Upper lobe of right lung (tissue), 1 donor: ENCODE measurements around the gene TBCEL. TPM values are rescaled to one million over a fixed set of nuclear protein-coding genes. Genes with fewer than 3 reads are reported as not detected.

Experiments
- ATAC-seq: fragments of 200-7000 bp; cut with Tn5 transposase; one replicate; pipeline ENCODE4 v1.9.1; 2020; ENCODE audit warnings: mild to moderate bottlenecking, moderate library complexity
- DNase-seq: peaks from one replicate; pipeline ENCODE4 v3.0.0-alpha.2; 2020
- H3K27ac ChIP-seq: fragments of 200-600 bp; one replicate; pipeline ENCODE4 v1.8.0; 2022
- H3K27me3 ChIP-seq: fragments of 200-600 bp; one replicate; pipeline ENCODE4 v1.8.0; 2022; ENCODE audit warnings: mild to moderate bottlenecking
- H3K36me3 ChIP-seq: fragments of 200-600 bp; one replicate; pipeline ENCODE4 v1.8.0; 2022
- H3K4me1 ChIP-seq: fragments of 200-600 bp; one replicate; pipeline ENCODE4 v1.8.0; 2022
- H3K4me3 ChIP-seq: fragments of 200-600 bp; one replicate; pipeline ENCODE4 v1.8.0; 2022; ENCODE audit warnings: mild to moderate bottlenecking
- H3K9me3 ChIP-seq: fragments of 200-600 bp; one replicate; pipeline ENCODE4 v1.8.0; 2022
- intact Hi-C: fragments of 100-400 bp; cut with DNase I; formaldehyde crosslinking; loops from one replicate; pipeline ENCODE4 v1.11.0; 2022
- total RNA-seq: library from RNA; stranded (reverse); fragmentation: NEBNext Ultra II Directional; extraction: Animal tissue kit (Norgen Biotek cat#: 25700); gene quantifications from one replicate; pipeline ENCODE4 v1.2.1, GENCODE V29; 2021
- TF ChIP-seq, protein P1 (sequence below): fragments of 200-600 bp; IDR thresholded peaks from one replicate; pipeline ENCODE4 v1.8.0; 2022; ENCODE audit warnings: antibody characterized with exemption
- donor health status: DM: no; HTN: yes; CAD: no; lungs with severe emphysema.

Gene TBCEL
- total RNA-seq, 1 donor from 2014 or later: 41.1 TPM

DNA sequence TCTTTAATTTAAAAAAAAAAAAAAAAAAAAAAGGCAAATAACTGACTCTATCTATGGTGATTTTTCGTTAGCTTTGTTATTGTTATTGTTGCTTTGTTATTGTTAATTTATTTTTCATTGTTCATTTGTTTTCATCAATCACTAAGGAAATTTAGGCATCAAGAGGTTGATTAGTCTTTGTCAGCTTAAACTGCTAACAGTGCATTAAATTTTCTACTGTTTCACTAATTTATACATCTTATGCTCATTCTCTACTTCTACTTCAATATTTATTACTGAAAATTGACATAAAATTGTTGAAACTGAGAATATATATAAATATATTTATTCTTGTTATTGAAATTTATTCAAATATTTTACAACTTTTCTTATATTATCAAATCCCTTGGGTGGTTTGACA lies 24.0 kb downstream of the TBCEL start:
- ATAC-seq: no peak
- peaks cover 47% of the 10 kb centered on the region for H3K36me3 ChIP-seq

DNA sequence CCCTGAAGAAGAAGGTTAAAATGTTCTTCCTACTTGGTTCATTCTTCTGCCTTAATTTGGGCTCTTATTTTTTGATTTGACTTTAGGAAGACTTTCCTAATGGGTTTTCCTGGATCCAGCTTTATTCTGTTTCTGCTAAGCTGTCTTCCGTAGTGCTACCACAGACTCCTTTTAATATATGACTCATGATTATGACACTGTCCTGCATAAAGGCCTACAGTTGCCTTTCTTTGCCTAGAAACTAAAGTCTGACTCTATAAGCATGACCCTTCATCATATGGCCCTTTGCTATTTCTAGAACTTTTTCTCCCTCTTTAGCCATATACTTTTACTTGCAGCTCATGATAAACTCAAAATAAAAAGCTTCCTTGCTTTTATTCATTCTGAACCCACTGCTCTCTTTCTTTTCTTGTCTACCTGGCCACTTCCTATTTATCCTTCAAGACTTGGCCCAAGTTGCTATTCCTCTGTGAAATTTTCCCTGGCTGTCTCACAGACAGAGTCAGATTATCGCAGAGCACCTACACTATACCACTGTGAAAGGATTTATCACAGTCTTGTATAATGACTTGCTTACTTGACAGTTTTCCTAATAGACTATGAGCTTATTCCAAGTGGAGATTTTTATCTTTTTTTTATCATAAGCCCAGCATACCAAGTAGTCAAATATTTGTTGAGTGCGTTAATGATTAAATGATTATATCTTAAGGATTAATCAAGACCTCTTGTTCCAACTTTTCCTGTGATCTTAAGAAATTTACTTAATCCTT lies 24.7 kb downstream of the TBCEL start:
- Histone ChIP-seq H3K4me3 (no peak overlapping the region), H3K27ac (no peak overlapping the region), H3K36me3 (peaks cover 54% of the 10 kb centered on the region), H3K4me1 (no peaks in the 10 kb centered on the region), H3K9me3 (no peaks in the 10 kb centered on the region), H3K27me3 (no peaks in the 10 kb centered on the region)
- intact Hi-C loops: no loop called here
- TF ChIP-seq, protein P1, sequence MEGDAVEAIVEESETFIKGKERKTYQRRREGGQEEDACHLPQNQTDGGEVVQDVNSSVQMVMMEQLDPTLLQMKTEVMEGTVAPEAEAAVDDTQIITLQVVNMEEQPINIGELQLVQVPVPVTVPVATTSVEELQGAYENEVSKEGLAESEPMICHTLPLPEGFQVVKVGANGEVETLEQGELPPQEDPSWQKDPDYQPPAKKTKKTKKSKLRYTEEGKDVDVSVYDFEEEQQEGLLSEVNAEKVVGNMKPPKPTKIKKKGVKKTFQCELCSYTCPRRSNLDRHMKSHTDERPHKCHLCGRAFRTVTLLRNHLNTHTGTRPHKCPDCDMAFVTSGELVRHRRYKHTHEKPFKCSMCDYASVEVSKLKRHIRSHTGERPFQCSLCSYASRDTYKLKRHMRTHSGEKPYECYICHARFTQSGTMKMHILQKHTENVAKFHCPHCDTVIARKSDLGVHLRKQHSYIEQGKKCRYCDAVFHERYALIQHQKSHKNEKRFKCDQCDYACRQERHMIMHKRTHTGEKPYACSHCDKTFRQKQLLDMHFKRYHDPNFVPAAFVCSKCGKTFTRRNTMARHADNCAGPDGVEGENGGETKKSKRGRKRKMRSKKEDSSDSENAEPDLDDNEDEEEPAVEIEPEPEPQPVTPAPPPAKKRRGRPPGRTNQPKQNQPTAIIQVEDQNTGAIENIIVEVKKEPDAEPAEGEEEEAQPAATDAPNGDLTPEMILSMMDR: no peak
- ATAC-seq (peak; percentile 46), DNase-seq (no peak)

More for the DNA sequence above, 24.0 kb downstream of the TBCEL start:
- Histone ChIP-seq H3K27ac (no peak overlapping the region), H3K4me3 (no peak overlapping the region), H3K27me3 (no peaks in the 10 kb centered on the region), H3K4me1 (no peaks in the 10 kb centered on the region), H3K9me3 (no peaks in the 10 kb centered on the region)
- DNase-seq: no peak
- TF ChIP-seq, protein P1: no peak
- intact Hi-C loops: no loop called here

DNA sequence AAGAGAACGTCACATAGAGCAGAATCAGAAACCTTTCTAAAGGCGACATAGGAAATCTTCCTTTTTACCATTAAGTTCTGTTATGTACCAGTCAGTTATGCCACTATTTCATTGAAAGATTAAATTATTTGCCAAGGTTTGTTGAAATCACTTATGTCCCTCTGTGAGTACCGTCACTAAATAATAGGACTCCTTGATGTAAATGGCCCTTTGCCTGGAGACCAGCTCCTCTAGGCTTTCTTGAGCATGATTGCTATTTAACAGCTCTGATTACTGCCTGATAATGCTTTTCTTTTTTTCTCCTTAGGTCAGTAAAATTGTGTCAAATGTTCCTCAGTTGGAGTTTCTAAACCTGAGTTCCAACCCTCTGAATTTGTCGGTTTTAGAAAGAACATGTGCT lies 29.3 kb downstream of the TBCEL start:
- H3K4me1 ChIP-seq: no peaks in the 10 kb centered on the region
- H3K27me3 ChIP-seq: no peaks in the 10 kb centered on the region
- intact Hi-C loops: no loop called here
- H3K36me3 ChIP-seq: peaks cover 69% of the 10 kb centered on the region
- ATAC-seq (no peak), DNase-seq (no peak)
- H3K9me3 ChIP-seq: no peaks in the 10 kb centered on the region
- H3K27ac ChIP-seq: no peak overlapping the region
- TF ChIP-seq, protein P1: no peak
- no peak overlapping the region for H3K4me3 ChIP-seq

DNA sequence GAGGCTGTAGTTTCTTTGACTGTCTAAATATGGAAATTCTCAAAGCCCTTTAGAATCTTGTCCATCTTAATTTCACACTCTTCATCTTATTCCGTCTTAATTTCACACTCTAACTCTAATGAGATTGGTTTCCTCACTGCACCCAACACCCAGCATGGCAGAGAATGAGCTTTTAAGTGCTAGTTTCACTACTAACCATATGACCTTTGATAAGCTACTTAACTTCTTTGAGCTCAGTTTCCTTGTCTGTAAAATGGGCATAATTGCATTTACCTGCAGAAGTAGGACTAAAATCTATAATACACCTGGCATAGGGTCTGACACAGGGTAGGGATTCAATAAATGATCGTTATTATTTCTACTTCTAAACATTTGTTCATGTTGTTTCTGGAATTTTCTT lies 30.4 kb downstream of the TBCEL start:
- DNase-seq: no peak
- H3K36me3 ChIP-seq: peaks cover 70% of the 10 kb centered on the region
- intact Hi-C loops: no loop called here
- TF ChIP-seq, protein P1: no peak
- no peak overlapping the region for H3K4me3 ChIP-seq
- H3K27me3 ChIP-seq: no peaks in the 10 kb centered on the region
- no peak for ATAC-seq
- H3K27ac ChIP-seq: no peak overlapping the region
- no peaks in the 10 kb centered on the region for H3K9me3 ChIP-seq
- no peaks in the 10 kb centered on the region for H3K4me1 ChIP-seq

DNA sequence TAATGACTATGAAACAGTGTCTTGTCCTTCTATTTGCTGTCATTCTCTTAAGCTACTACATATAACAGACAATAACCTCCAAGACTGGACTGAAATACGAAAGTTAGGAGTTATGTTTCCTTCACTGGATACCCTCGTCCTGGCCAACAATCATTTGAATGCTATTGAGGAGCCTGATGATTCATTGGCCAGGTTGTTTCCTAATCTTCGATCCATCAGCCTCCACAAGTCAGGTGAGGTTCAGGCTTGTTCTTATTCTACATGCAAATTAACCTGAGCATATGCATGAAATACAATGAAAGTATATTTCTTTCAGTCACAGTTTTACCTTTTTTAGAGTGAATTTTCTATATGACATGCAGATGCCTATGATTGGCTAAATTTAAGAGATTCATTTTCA lies 31.2 kb downstream of the TBCEL start:
- H3K4me3 ChIP-seq: no peak overlapping the region
- no peak overlapping the region for H3K27ac ChIP-seq
- DNase-seq: no peak
- no peaks in the 10 kb centered on the region for H3K27me3 ChIP-seq
- no peaks in the 10 kb centered on the region for H3K4me1 ChIP-seq
- peaks cover 67% of the 10 kb centered on the region for H3K36me3 ChIP-seq
- TF ChIP-seq, protein P1: no peak
- intact Hi-C loops: no loop called here
- ATAC-seq: no peak
- no peaks in the 10 kb centered on the region for H3K9me3 ChIP-seq
